Measurements from ENCODE around the gene KRT77.

GRCh38 chr12:52682381-52682660 lies 21.0 kb downstream of the KRT77 start:
- TF ChIP-seq REST (IDR thresholded peaks at IDR 0.05; ENCODE audit: insufficient read depth in 1 of 2, low read depth in 2 of 2, low read length in 2 of 2) (no peak), POLR2AphosphoS5 (IDR thresholded peaks at IDR 0.05; ENCODE audit: low read depth, low read length) (no peak)
